IgD-negative memory B cell (primary cell): ENCODE measurements around the gene HIC1. TPM values are rescaled to one million over a fixed set of nuclear protein-coding genes. Genes with fewer than 3 reads are reported as not detected.

Experiments used
- H3K27ac Mint-ChIP-seq, 3 donors: one replicate each; pipeline ENCODE4 v1.8.0; 2020 to 2022; ENCODE audit warnings: mild to moderate bottlenecking in 3 of 3, mixed read lengths in 3 of 3, moderate library complexity in 1 of 3
- H3K27me3 Mint-ChIP-seq: one replicate; pipeline ENCODE4 v1.8.0; 2021; ENCODE audit warnings: mixed read lengths
- H3K36me3 Mint-ChIP-seq: one replicate; pipeline ENCODE4 v1.8.0; 2020; ENCODE audit warnings: mild to moderate bottlenecking, mixed read lengths
- H3K4me1 Mint-ChIP-seq, 3 donors: one replicate each; pipeline ENCODE4 v1.8.0; 2020 to 2022; ENCODE audit warnings: mixed read lengths in 3 of 3, mild to moderate bottlenecking in 1 of 3
- H3K4me3 Mint-ChIP-seq, 4 donors: one replicate each; pipeline ENCODE4 v1.8.0; 2020 to 2022; ENCODE audit warnings: mild to moderate bottlenecking in 4 of 4, mixed read lengths in 4 of 4, moderate library complexity in 3 of 4
- H3K9me3 Mint-ChIP-seq, 3 donors: one replicate each; pipeline ENCODE4 v1.8.0; 2020 to 2021; ENCODE audit warnings: mixed read lengths in 3 of 3, mild to moderate bottlenecking in 1 of 3
- polyA plus RNA-seq: library from polyadenylated mRNA; unstranded; fragments of 300-500 nt; fragmentation: Illumina TruSeq; gene quantifications from one replicate; pipeline ENCODE4 v1.2.3, GENCODE V29; 2021

HIC1 gene
- polyA plus RNA-seq, 1 donor from 2014 or later: 0.88 TPM

GRCh38 chr17:2033153-2033552 is 21.8 kb upstream of the HIC1 start:
- Mint-ChIP-seq H3K4me3 (peak overlapping the region in 2 of 4 donors; percentile 42 to 62), H3K36me3 (no peaks in the 10 kb centered on the region), H3K4me1 (peaks cover 7 to 16% (median 15%) of the 10 kb centered on the region in 3 donors), H3K27me3 (peaks cover 7% of the 10 kb centered on the region), H3K27ac (peak overlapping the region in 1 of 3 donors; percentile 74), H3K9me3 (no peaks in the 10 kb centered on the region)

GRCh38 chr17:2034157-2034556 is 20.7 kb upstream of the HIC1 start:
- Mint-ChIP-seq H3K9me3 (no peaks in the 10 kb centered on the region), H3K4me1 (peaks cover 7 to 16% (median 15%) of the 10 kb centered on the region in 3 donors), H3K4me3 (peak overlapping the region in 1 of 4 donors; percentile 47), H3K27ac (no peak overlapping the region), H3K36me3 (no peaks in the 10 kb centered on the region), H3K27me3 (no peaks in the 10 kb centered on the region)

GRCh38 chr17:2034806-2035540 is 19.9 kb upstream of the HIC1 start:
- Mint-ChIP-seq H3K4me3 (peak overlapping the region in 1 of 4 donors; percentile 73), H3K27me3 (no peaks in the 10 kb centered on the region), H3K36me3 (no peaks in the 10 kb centered on the region), H3K4me1 (peaks cover 7 to 16% (median 15%) of the 10 kb centered on the region in 3 donors), H3K9me3 (no peaks in the 10 kb centered on the region), H3K27ac (peak overlapping the region in 1 of 3 donors; percentile 51)

DNA sequence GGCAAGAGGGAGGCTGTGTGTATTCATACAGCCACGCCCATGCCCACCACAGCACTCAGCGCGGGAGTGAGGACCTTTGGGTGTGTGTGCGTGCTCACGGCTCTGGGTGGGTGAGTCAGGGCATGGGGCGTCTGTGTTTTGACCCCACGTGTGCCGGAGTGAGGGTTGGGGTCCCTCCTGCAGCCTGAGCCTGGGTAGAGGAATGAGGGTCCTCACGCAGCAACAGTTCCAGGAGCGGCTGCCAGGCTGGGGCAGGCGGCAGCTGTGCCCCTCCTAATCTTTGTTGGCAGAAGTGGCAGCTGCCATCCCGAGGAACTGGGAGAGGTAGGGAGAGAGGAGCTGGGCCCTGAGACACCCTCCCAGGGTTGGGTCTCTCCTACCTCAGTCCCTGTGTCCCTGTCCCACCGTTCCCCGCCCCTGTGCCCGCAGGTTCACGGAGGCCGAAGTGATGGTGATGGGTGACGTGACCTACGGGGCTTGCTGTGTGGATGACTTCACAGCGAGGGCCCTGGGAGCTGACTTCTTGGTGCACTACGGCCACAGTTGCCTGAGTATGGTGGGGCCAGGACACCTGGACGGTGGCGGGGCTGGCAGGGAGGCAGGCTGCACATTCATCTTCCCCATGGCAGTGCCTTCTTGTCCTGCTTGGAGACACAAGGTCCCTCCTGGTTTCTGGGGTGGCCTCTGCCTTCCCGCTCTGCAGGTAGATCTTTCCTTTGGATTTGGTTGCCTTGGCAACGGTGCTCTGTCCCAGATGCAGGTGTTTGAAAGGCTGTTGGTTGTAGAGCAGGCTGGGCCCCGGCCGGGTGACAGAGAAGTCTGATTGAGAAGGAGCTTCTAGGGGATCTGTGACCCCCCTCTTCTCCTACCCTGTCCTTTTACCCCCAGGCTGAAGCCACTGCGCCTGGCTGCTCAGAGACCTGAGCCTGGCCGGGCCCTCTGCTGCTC is 19.1 kb upstream of the HIC1 start:
- no peaks in the 10 kb centered on the region for H3K9me3 Mint-ChIP-seq
- no peaks in the 10 kb centered on the region for H3K27me3 Mint-ChIP-seq
- peak overlapping the region in 1 of 3 donors; percentile 51 for H3K27ac Mint-ChIP-seq
- no peaks in the 10 kb centered on the region for H3K36me3 Mint-ChIP-seq
- H3K4me3 Mint-ChIP-seq: no peak overlapping the region
- H3K4me1 Mint-ChIP-seq: peaks cover 5 to 12% (median 11%) of the 10 kb centered on the region in 3 donors

DNA sequence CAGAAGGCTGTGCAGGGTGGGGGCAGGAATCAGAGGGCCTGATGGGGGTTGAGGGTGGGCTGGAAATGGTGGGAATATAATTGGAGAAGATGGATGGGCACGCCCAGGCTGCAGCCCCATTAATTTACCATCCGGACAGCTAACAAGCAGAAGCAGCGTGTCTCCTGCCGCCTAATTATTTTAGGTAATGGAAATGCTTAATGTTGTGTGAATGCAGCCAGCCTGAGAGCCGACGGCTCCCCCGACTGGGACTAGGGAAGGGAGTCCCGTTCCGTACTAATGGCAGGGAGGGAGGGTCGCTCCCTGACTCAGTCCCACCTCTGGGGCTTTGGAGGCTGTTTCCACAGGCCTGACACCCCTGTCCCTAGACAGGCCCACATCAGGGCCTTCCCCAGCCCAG is 17.7 kb upstream of the HIC1 start:
- Mint-ChIP-seq H3K36me3 (no peaks in the 10 kb centered on the region), H3K9me3 (no peaks in the 10 kb centered on the region), H3K27ac (peak overlapping the region in 2 of 3 donors; percentile 46 to 77), H3K4me1 (peaks cover 4 to 11% (median 10%) of the 10 kb centered on the region in 3 donors), H3K27me3 (no peaks in the 10 kb centered on the region), H3K4me3 (no peak overlapping the region)

DNA sequence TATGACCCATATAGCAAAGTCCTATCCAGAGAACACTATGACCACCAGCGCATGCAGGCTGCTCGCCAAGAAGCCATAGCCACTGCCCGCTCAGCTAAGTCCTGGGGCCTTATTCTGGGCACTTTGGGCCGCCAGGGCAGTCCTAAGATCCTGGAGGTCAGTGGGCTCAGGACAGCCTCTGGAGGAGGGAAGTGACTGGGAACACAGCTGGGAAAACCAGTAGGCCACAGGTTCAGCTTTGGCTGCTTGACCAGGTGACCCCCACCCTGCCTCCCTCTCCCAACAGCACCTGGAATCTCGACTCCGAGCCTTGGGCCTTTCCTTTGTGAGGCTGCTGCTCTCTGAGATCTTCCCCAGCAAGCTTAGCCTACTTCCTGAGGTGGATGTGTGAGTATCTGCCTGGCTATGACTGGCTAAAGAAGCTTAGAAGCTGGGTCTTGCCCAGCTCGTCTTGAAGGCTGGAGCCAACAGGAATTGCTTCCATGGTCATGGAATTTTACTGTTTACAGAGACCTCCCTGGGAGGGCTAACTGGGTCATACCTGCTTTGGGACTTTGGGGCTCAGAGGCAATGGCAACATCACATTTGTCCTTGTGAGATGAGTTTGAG is 14.6 kb upstream of the HIC1 start:
- H3K27ac Mint-ChIP-seq: peak overlapping the region in 2 of 3 donors; percentile 31 to 84
- peaks cover 5% of the 10 kb centered on the region for H3K36me3 Mint-ChIP-seq

DNA sequence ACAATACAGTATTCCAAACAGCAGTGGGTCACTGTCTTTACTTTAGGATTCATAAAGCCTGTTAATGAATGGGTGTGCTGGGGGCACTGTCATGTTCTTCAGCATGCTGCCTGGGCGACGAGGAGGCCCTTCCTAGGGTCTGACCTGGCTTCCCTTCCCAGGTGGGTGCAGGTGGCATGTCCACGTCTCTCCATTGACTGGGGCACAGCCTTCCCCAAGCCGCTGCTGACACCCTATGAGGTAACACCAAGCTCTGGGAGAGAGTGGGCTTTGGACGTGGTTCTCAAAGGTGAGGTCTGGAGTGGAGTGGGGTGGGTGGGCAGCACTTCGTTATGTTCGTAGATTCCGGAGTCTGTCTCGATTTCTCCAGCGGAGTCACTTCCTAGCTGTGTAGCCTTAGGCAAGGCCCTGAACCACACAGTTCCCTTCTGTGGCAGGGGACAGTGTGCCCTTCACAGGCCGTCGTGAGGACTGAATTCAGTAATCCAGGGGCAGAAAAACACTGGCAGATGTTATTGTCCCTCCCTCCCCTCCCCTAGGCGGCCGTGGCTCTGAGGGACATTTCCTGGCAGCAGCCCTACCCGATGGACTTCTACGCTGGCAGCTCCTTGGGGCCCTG is 13.9 kb upstream of the HIC1 start:
- Mint-ChIP-seq H3K4me1 (peaks cover 7 to 13% (median 13%) of the 10 kb centered on the region in 3 donors), H3K36me3 (peaks cover 5% of the 10 kb centered on the region), H3K9me3 (no peaks in the 10 kb centered on the region), H3K27ac (peak overlapping the region in 2 of 3 donors; percentile 39 to 84), H3K27me3 (no peaks in the 10 kb centered on the region), H3K4me3 (peak overlapping the region; percentile 66 to 93 (median 79))

More for the DNA sequence above, 14.6 kb upstream of the HIC1 start:
- peaks cover 7 to 13% (median 13%) of the 10 kb centered on the region in 3 donors for H3K4me1 Mint-ChIP-seq
- no peaks in the 10 kb centered on the region for H3K27me3 Mint-ChIP-seq
- peak overlapping the region; percentile 47 to 91 (median 66) for H3K4me3 Mint-ChIP-seq
- no peaks in the 10 kb centered on the region for H3K9me3 Mint-ChIP-seq

- peaks cover 7 to 13% (median 13%) of the 10 kb centered on the region in 3 donors for H3K4me1 Mint-ChIP-seq
- peak within 1 kb of the TSS; percentile 84 to 95 (median 93) for H3K27ac Mint-ChIP-seq
- H3K36me3 Mint-ChIP-seq: peaks cover 5% of the 10 kb centered on the region
Measured at GRCh38 chr17:2041561-2042389, 13.1 kb upstream of the HIC1 start, which contains the start of gene OVCA2. Gene OVCA2 (plus strand): TSS chr17:2042022. CDS start chr17:2042048, 26 bp downstream.

DNA sequence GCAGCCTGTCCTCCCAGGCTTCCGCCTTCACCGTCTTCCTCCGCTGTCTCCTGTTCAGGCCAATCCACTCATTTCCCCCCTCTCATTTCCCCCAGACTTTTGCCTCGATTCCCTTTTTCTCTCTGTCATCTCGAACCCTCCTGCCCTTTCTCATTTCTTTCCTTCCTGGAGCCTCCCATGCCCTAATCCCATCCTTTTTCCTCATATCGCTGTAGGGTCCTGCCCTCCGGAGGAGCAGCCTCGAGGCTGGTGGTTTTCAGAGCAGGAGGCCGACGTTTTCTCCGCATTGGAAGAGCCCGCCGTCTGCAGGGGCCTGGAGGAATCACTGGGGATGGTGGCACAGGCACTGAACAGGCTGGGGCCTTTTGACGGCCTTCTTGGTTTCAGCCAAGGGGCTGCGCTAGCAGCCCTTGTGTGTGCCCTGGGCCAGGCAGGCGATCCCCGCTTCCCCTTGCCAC is 12.5 kb upstream of the HIC1 start:
- H3K9me3 Mint-ChIP-seq: no peaks in the 10 kb centered on the region
- H3K36me3 Mint-ChIP-seq: peaks cover 5% of the 10 kb centered on the region
- no peaks in the 10 kb centered on the region for H3K27me3 Mint-ChIP-seq
- H3K27ac Mint-ChIP-seq: peak overlapping the region; percentile 84 to 95 (median 93)
- H3K4me1 Mint-ChIP-seq: peaks cover 7 to 13% (median 13%) of the 10 kb centered on the region in 3 donors
- peak overlapping the region; percentile 86 to 95 (median 92) for H3K4me3 Mint-ChIP-seq

More at GRCh38 chr17:2041561-2042389, 13.1 kb upstream of the HIC1 start, which contains the start of gene OVCA2:
- no peaks in the 10 kb centered on the region for H3K9me3 Mint-ChIP-seq
- peak within 1 kb of the TSS; percentile 86 to 95 (median 92) for H3K4me3 Mint-ChIP-seq
- H3K27me3 Mint-ChIP-seq: no peaks in the 10 kb centered on the region

- Mint-ChIP-seq H3K27me3 (no peaks in the 10 kb centered on the region), H3K36me3 (peaks cover 5% of the 10 kb centered on the region)
Measured at GRCh38 chr17:2042933-2043332, 12.0 kb upstream of the HIC1 start.

GRCh38 chr17:2043785-2044184 is 11.1 kb upstream of the HIC1 start:
- peaks cover 7 to 15% (median 13%) of the 10 kb centered on the region in 3 donors for H3K4me1 Mint-ChIP-seq
- H3K9me3 Mint-ChIP-seq: no peaks in the 10 kb centered on the region
- peak overlapping the region in 3 of 4 donors; percentile 86 to 93 (median 91) for H3K4me3 Mint-ChIP-seq
- H3K27me3 Mint-ChIP-seq: peaks cover 3% of the 10 kb centered on the region
- H3K36me3 Mint-ChIP-seq: peaks cover 5% of the 10 kb centered on the region
- peak overlapping the region in 2 of 3 donors; percentile 84 to 93 for H3K27ac Mint-ChIP-seq

More at GRCh38 chr17:2042933-2043332, 12.0 kb upstream of the HIC1 start:
- peak overlapping the region; percentile 86 to 95 (median 92) for H3K4me3 Mint-ChIP-seq
- H3K4me1 Mint-ChIP-seq: peaks cover 7 to 13% (median 13%) of the 10 kb centered on the region in 3 donors
- peak overlapping the region; percentile 84 to 95 (median 93) for H3K27ac Mint-ChIP-seq
- no peaks in the 10 kb centered on the region for H3K9me3 Mint-ChIP-seq

- Mint-ChIP-seq H3K36me3 (peaks cover 5% of the 10 kb centered on the region), H3K27ac (peak overlapping the region in 1 of 3 donors; percentile 84), H3K9me3 (no peaks in the 10 kb centered on the region), H3K4me1 (peaks cover 10 to 19% (median 13%) of the 10 kb centered on the region in 3 donors), H3K27me3 (peaks cover 3% of the 10 kb centered on the region), H3K4me3 (peak overlapping the region in 2 of 4 donors; percentile 43 to 91)
Measured at GRCh38 chr17:2044263-2044894, 10.5 kb upstream of the HIC1 start.

DNA sequence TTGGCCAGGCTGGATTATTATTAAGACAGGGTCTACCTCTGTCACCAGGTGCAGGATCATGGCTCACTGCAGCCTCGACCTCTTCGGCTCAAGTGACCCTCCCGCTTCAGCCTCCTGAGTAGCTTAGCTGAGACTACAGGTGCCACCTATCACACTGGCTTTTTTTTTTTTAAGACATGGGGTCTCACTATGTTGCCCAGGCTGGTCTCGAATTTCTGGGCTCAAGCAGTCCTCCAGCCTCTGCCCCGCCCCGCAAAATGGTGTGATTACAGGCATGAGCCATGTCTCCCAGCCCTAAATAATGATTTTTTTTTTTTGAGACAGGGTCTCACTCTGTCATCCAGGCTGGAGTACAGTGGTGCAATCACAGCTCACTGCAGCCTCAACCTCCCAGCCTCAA is 7.3 kb upstream of the HIC1 start:
- H3K4me3 Mint-ChIP-seq: peak overlapping the region in 2 of 4 donors; percentile 37 to 54
- H3K9me3 Mint-ChIP-seq: no peaks in the 10 kb centered on the region
- H3K27me3 Mint-ChIP-seq: peaks cover 5% of the 10 kb centered on the region
- H3K27ac Mint-ChIP-seq: peak overlapping the region in 1 of 3 donors; percentile 96
- peaks cover 8 to 13% (median 8%) of the 10 kb centered on the region in 3 donors for H3K4me1 Mint-ChIP-seq
- H3K36me3 Mint-ChIP-seq: peaks cover 5% of the 10 kb centered on the region
